T-helper 2 cell treated with Interferon-gamma antibody and Interleukin-4, amounts not matched to agents 100 ng/mL and 5 ng/mL, for 36 hours (primary cell): ENCODE measurements around the gene IMPG2. TPM values are rescaled to one million over a fixed set of nuclear protein-coding genes. Genes with fewer than 3 reads are reported as not detected.

ENCODE experiments used
- intact Hi-C: fragments of 100-400 bp; cut with micrococcal nuclease; formaldehyde crosslinking; loops from one replicate; pipeline ENCODE4 v1.15.1; 2023
- total RNA-seq: library from RNA; stranded (reverse); gene quantifications from 2 replicates; pipeline ENCODE4 v1.2.3, GENCODE V29; 2022

IMPG2 gene
- total RNA-seq, 1 donor from 2014 or later: 0.20 TPM

GRCh38 chr3:101278727-101279126, 41.6 kb downstream of the IMPG2 start:
- intact Hi-C loops: no loop called here

GRCh38 chr3:101273608-101274007, 46.8 kb downstream of the IMPG2 start:
- intact Hi-C loops: no loop called here

GRCh38 chr3:101273156-101273555, 47.2 kb downstream of the IMPG2 start:
- intact Hi-C loops: no loop called here

GRCh38 chr3:101271728-101272127, 48.6 kb downstream of the IMPG2 start:
- intact Hi-C loops: no loop called here

GRCh38 chr3:101270149-101270548, 50.2 kb downstream of the IMPG2 start:
- intact Hi-C loops: no loop called here

GRCh38 chr3:101268971-101269671, 51.3 kb downstream of the IMPG2 start:
- intact Hi-C loops: no loop called here

- intact Hi-C loops: no loop called here
These were observed 52.2 kb downstream of the IMPG2 start for GRCh38 chr3:101268141-101268540.

GRCh38 chr3:101266566-101266965, 53.8 kb downstream of the IMPG2 start:
- intact Hi-C loops: no loop called here

- intact Hi-C loops: no loop called here
These were observed 54.3 kb downstream of the IMPG2 start for GRCh38 chr3:101266071-101266470.

GRCh38 chr3:101262393-101263240, 57.8 kb downstream of the IMPG2 start:
- intact Hi-C loops: no loop called here

- intact Hi-C loops: no loop called here
These were observed 58.9 kb downstream of the IMPG2 start for GRCh38 chr3:101261506-101261905.

- intact Hi-C loops: no loop called here
These were observed 60.7 kb downstream of the IMPG2 start for GRCh38 chr3:101259485-101260341.

- intact Hi-C loops: no loop called here
These were observed 63.9 kb downstream of the IMPG2 start for GRCh38 chr3:101256511-101256910.

GRCh38 chr3:101255441-101255840, 64.9 kb downstream of the IMPG2 start:
- intact Hi-C loops: no loop called here

GRCh38 chr3:101253396-101253795, 67.0 kb downstream of the IMPG2 start:
- intact Hi-C loops: no loop called here

GRCh38 chr3:101252945-101253344, 67.4 kb downstream of the IMPG2 start:
- intact Hi-C loops: no loop called here

GRCh38 chr3:101252307-101252706, 68.1 kb downstream of the IMPG2 start:
- intact Hi-C loops: no loop called here

- intact Hi-C loops: no loop called here
These were observed 68.9 kb downstream of the IMPG2 start for GRCh38 chr3:101251441-101251840.

- intact Hi-C loops: no loop called here
These were observed 70.9 kb downstream of the IMPG2 start for GRCh38 chr3:101249522-101249921.

GRCh38 chr3:101248736-101249135, 71.6 kb downstream of the IMPG2 start:
- intact Hi-C loops: no loop called here

GRCh38 chr3:101244212-101244575, 76.2 kb downstream of the IMPG2 start:
- intact Hi-C loops: no loop called here
